ENCODE data around the gene TBCD. TPM values are rescaled to one million over a fixed set of nuclear protein-coding genes. Genes with fewer than 3 reads are reported as not detected.

The TBCD gene
- total RNA-seq, 1 donor = 39.5 TPM

DNA sequence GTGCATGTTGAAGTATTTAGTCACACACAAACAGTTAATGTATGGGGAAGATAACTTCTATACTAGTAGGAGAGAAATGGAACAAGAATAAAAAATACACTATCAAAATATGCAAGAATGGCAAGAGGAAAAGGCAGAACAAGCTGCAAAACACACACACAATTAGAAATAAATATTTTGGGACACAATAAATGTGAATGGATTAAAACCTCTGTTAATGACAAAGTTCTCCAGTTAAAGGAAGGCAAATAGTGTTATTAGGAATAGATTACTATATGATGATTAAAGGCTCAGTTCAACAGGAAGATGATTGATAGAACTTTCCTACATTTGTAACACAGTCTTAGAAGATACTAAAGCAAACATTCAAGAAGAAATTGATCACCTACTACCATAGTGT is 194.2 kb downstream of the TBCD start:
- no peak for TF ChIP-seq CTCF (IDR thresholded peaks at IDR 0.05; ENCODE audit: insufficient read depth, low read length)
- H3K4me3 ChIP-seq (ENCODE audit: low read depth, low read length) = no peak overlapping the region
- DNase-seq (ENCODE audit: low read depth) = no peak

DNA sequence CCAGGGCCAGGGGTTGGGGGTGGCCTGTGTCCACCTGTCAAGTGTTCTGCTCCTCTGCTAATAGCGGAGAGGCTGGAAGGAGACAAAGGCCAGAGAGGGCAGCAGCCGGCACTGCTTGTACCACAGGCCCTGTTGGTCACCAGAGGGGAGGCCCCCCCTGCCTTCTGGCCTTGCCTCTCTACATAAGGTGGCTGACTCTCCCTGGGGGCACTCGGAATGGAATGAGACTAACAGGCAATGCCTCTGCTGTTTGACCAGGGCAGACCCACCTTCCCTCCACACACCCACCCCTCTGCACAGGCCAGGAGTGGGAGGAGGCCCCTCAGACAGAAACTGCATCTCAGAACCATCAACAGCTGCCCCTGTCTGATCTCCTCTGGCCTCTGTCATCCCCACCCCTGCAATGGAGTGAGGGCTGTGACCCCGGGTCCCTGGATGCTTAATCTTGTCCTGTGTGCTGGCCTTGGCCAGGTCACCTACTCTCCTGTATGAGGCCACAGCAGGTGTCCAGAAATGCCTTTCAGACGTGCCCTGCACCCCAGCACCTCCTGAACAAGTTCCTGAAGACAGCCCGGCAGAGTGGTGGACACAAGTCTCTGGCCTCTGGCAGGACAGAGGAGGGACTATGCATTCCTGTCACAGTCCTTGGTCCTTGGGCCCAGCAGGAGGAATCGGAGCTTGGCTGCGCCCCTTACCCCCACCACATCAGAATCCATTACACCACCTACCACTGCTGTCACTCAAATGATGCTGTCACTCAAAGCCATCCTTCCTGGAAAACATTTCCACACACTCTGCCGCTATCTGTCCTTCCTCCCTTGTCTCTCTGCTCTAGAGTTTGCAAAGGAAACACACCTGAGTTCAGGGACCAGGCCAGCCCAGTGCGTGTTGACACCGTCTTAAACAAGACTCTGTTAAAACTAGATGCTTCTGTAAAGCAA is 195.5 kb downstream of the TBCD start:
- no peak for DNase-seq (ENCODE audit: low read depth)
- TF ChIP-seq CTCF (IDR thresholded peaks at IDR 0.05; ENCODE audit: insufficient read depth, low read length) = no peak

DNA sequence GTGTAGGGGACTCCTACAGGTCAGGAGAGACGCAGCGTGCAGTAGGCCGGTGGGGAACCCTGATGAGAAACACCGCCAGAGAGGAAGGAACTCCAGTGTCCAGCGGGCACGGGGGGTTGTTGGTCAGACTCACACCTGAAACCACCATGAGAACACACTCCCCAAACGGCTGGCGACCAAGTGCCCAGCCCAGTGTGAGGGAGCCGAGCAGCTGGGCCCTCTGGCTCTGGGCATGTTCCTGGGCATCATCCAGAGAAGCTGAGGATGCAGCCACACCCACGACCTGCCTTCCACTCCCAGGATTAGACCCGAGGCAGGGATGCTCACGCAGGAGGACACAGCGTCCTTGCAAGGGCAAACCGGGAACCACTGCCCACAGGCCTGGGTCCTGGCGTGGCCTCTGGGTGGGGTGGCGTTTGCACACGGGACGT is 196.2 kb downstream of the TBCD start:
- H3K4me3 ChIP-seq (ENCODE audit: low read depth, low read length) = no peak overlapping the region
- no peak for TF ChIP-seq CTCF (IDR thresholded peaks at IDR 0.05; ENCODE audit: insufficient read depth, low read length)

More for the DNA sequence above, 195.5 kb downstream of the TBCD start:
- H3K4me3 ChIP-seq (ENCODE audit: low read depth, low read length) = no peak overlapping the region

GRCh38 chr17:82948957-82949356 is 197.1 kb downstream of the TBCD start:
- no peak for TF ChIP-seq CTCF (IDR thresholded peaks at IDR 0.05; ENCODE audit: insufficient read depth, low read length)
- no peak for DNase-seq (ENCODE audit: low read depth)
- H3K4me3 ChIP-seq (ENCODE audit: low read depth, low read length) = no peak overlapping the region

More for the DNA sequence above, 196.2 kb downstream of the TBCD start:
- DNase-seq (ENCODE audit: low read depth) = no peak

DNA sequence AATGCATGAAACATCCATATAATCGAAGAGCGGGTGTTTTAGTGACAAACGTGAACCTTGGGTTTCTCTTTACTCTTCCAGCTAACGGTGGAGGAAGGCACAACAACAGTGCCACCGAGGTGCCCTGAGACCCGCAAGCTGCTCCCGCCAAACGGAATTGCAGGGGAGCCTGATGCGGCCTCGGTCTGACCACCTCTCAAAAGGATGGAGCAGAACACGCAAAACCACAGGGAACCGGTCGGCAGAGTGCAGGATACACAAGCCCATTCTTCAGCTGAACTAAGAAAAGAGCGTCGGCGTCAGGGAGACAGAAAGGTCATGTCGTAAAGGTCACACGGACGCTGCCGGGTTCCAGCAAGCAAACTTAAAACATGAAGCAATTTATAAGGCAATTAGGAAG is 197.5 kb downstream of the TBCD start:
- no peak overlapping the region for H3K4me3 ChIP-seq (ENCODE audit: low read depth, low read length)
- no peak for DNase-seq (ENCODE audit: low read depth)
- TF ChIP-seq CTCF (IDR thresholded peaks at IDR 0.05; ENCODE audit: insufficient read depth, low read length) = no peak

DNA sequence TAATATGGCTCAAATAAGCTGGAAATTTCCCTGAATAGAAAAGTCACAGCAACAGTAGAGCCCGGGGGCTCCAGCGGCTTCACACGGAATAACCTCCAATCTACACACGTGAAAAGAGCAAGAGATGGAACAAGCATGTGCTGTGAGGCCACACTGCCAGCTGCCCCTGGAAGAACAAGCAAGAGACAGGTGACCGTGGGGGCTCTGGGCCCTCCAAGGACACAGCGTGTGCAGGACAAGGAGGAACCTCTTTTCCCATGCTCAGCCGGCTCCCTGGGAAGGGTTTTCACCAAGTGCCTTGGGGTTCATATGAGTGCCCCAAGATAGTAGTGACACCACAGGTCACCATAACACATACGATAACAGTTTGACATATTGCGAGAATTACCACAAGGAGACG is 198.1 kb downstream of the TBCD start:
- no peak overlapping the region for H3K4me3 ChIP-seq (ENCODE audit: low read depth, low read length)
- no peak for TF ChIP-seq CTCF (IDR thresholded peaks at IDR 0.05; ENCODE audit: insufficient read depth, low read length)
- DNase-seq (ENCODE audit: low read depth) = no peak
